Body of pancreas (tissue), 4 donors: ENCODE data around the gene BICRA.

Source experiments
- POLR2A ChIP-seq, 3 donors: fragments of 450-650 bp; IDR thresholded peaks; one replicate each; pipeline ENCODE4 v1.6.1; 2016; ENCODE audit warnings: antibody characterized with exemption in 3 of 3, mild to moderate bottlenecking in 2 of 3
- TF ChIP-seq, protein P1 (sequence below), 7 experiments: fragments of 450-650 bp in 4 of 7; fragments of 200-600 bp in 3 of 7; sonication (generic) in 3 of 7; IDR thresholded peaks; one replicate each; pipeline ENCODE4 v1.5.1; 2016 to 2019; ENCODE audit warnings: antibody characterized with exemption in 7 of 7

DNA sequence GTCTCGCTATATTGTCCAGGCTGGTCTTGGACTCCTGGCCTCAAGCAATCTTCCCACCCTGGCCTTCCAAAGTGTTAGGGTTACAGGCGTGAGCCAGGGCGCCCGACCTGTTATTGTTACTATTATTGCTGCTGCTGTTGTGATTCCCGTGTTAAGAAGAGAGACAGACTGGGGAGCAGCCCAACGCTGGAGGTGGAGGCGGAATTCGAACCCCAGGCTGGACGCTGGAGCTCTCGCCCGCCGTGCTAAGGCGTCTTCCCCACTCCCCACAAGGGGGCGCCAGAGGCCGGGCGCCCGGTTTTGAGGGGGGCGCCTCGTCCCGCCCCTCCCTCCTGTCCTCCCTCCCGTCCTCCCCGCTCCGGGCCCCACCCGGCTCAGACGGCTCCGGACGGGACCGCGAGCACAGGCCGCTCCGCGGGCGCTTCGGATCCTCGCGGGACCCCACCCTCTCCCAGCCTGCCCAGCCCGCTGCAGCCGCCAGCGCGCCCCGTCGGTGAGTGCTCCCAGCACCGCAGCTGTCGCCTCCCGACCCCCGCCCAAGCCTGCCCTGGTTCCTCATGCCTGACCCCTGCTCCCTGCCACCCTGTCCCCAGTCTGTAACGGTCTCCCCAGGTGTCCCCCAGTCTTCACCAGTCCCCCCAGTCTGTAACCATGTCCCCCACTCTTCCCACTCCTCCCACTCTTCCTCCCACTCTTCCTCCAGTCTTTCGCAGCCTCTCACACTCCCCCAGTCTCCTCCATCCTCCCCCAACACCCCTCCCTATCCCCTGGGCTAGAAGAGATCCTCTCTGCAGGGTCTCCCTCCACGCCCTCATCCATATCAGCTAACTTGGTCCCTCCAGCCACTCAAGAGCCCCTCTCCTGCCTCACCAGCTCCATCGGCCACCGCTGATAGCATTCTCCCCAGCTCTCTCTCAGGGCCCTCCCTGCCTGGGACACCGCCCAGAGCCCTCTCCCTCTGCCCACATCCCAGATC is 104.4 kb downstream of the BICRA start, which contains the start of gene EHD2:
- TF ChIP-seq, protein P1, sequence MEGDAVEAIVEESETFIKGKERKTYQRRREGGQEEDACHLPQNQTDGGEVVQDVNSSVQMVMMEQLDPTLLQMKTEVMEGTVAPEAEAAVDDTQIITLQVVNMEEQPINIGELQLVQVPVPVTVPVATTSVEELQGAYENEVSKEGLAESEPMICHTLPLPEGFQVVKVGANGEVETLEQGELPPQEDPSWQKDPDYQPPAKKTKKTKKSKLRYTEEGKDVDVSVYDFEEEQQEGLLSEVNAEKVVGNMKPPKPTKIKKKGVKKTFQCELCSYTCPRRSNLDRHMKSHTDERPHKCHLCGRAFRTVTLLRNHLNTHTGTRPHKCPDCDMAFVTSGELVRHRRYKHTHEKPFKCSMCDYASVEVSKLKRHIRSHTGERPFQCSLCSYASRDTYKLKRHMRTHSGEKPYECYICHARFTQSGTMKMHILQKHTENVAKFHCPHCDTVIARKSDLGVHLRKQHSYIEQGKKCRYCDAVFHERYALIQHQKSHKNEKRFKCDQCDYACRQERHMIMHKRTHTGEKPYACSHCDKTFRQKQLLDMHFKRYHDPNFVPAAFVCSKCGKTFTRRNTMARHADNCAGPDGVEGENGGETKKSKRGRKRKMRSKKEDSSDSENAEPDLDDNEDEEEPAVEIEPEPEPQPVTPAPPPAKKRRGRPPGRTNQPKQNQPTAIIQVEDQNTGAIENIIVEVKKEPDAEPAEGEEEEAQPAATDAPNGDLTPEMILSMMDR (IDR thresholded peaks at IDR 0.05) = peak; percentile 93 to 99 (median 96)
- peak; percentile 30 to 65 (median 53) for TF ChIP-seq POLR2A (IDR thresholded peaks at IDR 0.05)
